Lung (tissue), 12 donors: Measurements from ENCODE around the gene GALNT12. TPM values are rescaled to one million over a fixed set of nuclear protein-coding genes. Genes with fewer than 3 reads are reported as not detected.

Experiments used
- ATAC-seq: fragments of 200-7000 bp; cut with Tn5 transposase; one replicate; pipeline ENCODE4 v1.9.1; 2020; ENCODE audit warnings: moderate number of reproducible peaks; ENCODE audit not compliant: insufficient read depth, low FRiP score
- DNase-seq, 3 donors: peaks; one replicate each; pipeline ENCODE4 v3.0.0-alpha.2; 2013 to 2017
- H3K27ac ChIP-seq, 2 donors: one replicate each; pipeline ENCODE4 v1.5.1; 2013; ENCODE audit warnings: mild to moderate bottlenecking in 2 of 2, moderate library complexity in 2 of 2, control low read depth in 1 of 2, inconsistent platforms in 1 of 2, low read depth in 1 of 2, low read length in 1 of 2
- H3K27me3 ChIP-seq, 3 donors: one replicate each; pipeline ENCODE4 v1.5.1; 2013; ENCODE audit warnings: low read length in 2 of 3; ENCODE audit not compliant: control insufficient read depth in 3 of 3, insufficient read depth in 3 of 3
- H3K36me3 ChIP-seq, 4 donors: one replicate each; pipeline ENCODE4 v1.5.1; 2013; ENCODE audit warnings: low read length in 4 of 4, mild to moderate bottlenecking in 1 of 4, moderate library complexity in 1 of 4; ENCODE audit not compliant: control insufficient read depth in 4 of 4, insufficient read depth in 4 of 4
- H3K4me1 ChIP-seq, 5 donors: one replicate each; pipeline ENCODE4 v1.5.1; 2013; ENCODE audit warnings: low read length in 5 of 5, mild to moderate bottlenecking in 2 of 5, moderate library complexity in 1 of 5; ENCODE audit not compliant: control insufficient read depth in 5 of 5, insufficient read depth in 5 of 5
- H3K4me3 ChIP-seq: one replicate; pipeline ENCODE4 v1.5.1; 2013; ENCODE audit warnings: mild to moderate bottlenecking, control low read depth, moderate library complexity
- H3K9ac ChIP-seq, 2 donors: one replicate each; pipeline ENCODE4 v1.5.1; 2013; ENCODE audit warnings: low read length in 2 of 2, control low read depth in 1 of 2; ENCODE audit not compliant: insufficient read depth in 1 of 2
- H3K9me3 ChIP-seq, 4 donors: one replicate each; pipeline ENCODE4 v1.5.1; 2013; ENCODE audit warnings: low read length in 3 of 4, mild to moderate bottlenecking in 1 of 4, moderate library complexity in 1 of 4; ENCODE audit not compliant: control insufficient read depth in 4 of 4, insufficient read depth in 3 of 4
- WGBS, 2 donors: extraction: QIAGEN DNeasy Blood & Tissue Kit; methylation state at CpG; one replicate each; pipeline ENCODE4 v1.1.7; 2013; 5-methylcytosine and 5-hydroxymethylcytosine counted together
- polyA plus RNA-seq, 2 donors: library from polyadenylated mRNA; stranded (reverse); fragments of 200-250 nt; gene quantifications; one replicate each; pipeline ENCODE4 v1.2.1, GENCODE V29; 2013
- total RNA-seq, 2 donors: library from RNA; depleted of rRNA in 1 of 2; stranded (reverse); fragments of >200 nt in 1 of 2; gene quantifications; one replicate each; pipeline ENCODE4 v1.2.1, GENCODE V29; 2014 to 2021
- TF ChIP-seq, protein P1 (sequence below): IDR thresholded peaks from 2 replicates; pipeline ENCODE4 v1.5.1; 2012; ENCODE audit warnings: mild to moderate bottlenecking; ENCODE audit errors: control extremely low read depth, extremely low read depth
- donor health status: control.
- donor health status: control.
- donor health status: Bipolar disorder and iron deficiency.
- donor health status: healthy.
- donor health status: DM: yes; HTN: yes; CAD: no.

Gene GALNT12
- total and polyA plus RNA-seq, 4 donors: 7.9 to 35.0 (median 20.1) TPM

DNA sequence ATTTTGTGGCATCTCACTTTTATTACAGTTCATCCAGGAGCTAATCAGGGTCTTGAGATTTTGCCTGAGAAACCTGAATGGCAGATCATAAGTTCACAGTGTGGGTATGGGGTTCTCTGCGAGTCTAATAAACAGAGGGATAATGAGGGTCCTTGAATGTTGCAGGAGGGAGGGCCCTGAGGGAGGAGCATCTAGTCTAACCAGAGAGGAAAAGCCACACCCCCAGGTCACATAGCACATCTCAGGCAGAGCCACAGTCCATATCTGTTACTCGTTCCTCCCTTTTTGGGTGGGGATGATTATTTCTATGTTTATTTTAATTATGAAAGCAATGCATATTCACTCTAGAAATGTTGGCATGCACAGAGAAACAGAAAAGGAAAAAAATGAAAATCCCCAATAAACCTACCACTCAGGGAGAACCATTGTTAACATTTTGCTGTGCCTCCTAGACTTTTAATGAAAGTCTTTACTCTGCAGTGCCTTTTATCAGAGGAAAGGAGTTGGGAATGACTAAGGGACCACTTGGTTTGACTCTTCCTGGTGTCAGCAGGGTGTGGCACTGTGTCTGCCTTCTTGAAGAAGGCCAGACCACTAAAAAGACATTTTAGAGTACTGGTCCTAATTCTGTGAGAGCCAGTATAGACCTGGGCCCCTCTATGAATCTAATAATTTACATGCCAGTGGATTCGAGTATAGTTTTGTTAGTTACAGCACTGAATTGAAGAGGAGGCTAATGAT lies 2.8 kb downstream of the GALNT12 start:
- 71 to 78% methylated on average over 3 of the region's 3 CpGs for WGBS, 2 donors
- TF ChIP-seq, protein P1, sequence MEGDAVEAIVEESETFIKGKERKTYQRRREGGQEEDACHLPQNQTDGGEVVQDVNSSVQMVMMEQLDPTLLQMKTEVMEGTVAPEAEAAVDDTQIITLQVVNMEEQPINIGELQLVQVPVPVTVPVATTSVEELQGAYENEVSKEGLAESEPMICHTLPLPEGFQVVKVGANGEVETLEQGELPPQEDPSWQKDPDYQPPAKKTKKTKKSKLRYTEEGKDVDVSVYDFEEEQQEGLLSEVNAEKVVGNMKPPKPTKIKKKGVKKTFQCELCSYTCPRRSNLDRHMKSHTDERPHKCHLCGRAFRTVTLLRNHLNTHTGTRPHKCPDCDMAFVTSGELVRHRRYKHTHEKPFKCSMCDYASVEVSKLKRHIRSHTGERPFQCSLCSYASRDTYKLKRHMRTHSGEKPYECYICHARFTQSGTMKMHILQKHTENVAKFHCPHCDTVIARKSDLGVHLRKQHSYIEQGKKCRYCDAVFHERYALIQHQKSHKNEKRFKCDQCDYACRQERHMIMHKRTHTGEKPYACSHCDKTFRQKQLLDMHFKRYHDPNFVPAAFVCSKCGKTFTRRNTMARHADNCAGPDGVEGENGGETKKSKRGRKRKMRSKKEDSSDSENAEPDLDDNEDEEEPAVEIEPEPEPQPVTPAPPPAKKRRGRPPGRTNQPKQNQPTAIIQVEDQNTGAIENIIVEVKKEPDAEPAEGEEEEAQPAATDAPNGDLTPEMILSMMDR: no peak
- Histone ChIP-seq H3K4me3 (no peak overlapping the region), H3K4me1 (peaks cover 0 to 8% (median 4%) of the 10 kb centered on the region in 5 donors), H3K9me3 (no peaks in the 10 kb centered on the region), H3K27me3 (no peaks in the 10 kb centered on the region), H3K27ac (peak overlapping the region in 1 of 2 donors; percentile 49), H3K9ac (no peak overlapping the region), H3K36me3 (no peaks in the 10 kb centered on the region)
- DNase-seq (no peak), ATAC-seq (no peak)

GRCh38 chr9:98811051-98811650 lies 3.7 kb downstream of the GALNT12 start:
- H3K36me3 ChIP-seq: no peaks in the 10 kb centered on the region
- ATAC-seq: no peak

GRCh38 chr9:98815391-98815951 lies 8.0 kb downstream of the GALNT12 start:
- TF ChIP-seq, protein P1: no peak
- Histone ChIP-seq H3K27ac (no peak overlapping the region), H3K9ac (no peak overlapping the region), H3K4me3 (no peak overlapping the region), H3K4me1 (no peaks in the 10 kb centered on the region), H3K9me3 (peaks cover 0 to 5% (median 1%) of the 10 kb centered on the region in 4 donors), H3K36me3 (no peaks in the 10 kb centered on the region), H3K27me3 (no peaks in the 10 kb centered on the region)
- DNase-seq (no peak), ATAC-seq (no peak)
- WGBS, 2 donors: 89 to 93% methylated on average over 6 of the region's 6 CpGs

More at GRCh38 chr9:98811051-98811650, 3.7 kb downstream of the GALNT12 start:
- WGBS, 2 donors: 69 to 72% methylated on average over 2 of the region's 2 CpGs
- Histone ChIP-seq H3K9me3 (no peaks in the 10 kb centered on the region), H3K9ac (no peak overlapping the region), H3K27me3 (no peaks in the 10 kb centered on the region), H3K4me3 (no peak overlapping the region), H3K4me1 (peaks cover 0 to 8% (median 4%) of the 10 kb centered on the region in 5 donors), H3K27ac (no peak overlapping the region)
- TF ChIP-seq, protein P1: no peak
- DNase-seq: no peak
